IMR-90 (cell line): ENCODE data around the gene ST7. TPM values are rescaled to one million over a fixed set of nuclear protein-coding genes. Genes with fewer than 3 reads are reported as not detected.

Source experiments
- ATAC-seq: fragments of 200-7000 bp; cut with Tn5 transposase; 2 replicates; pipeline ENCODE4 v1.9.1; 2020; ENCODE audit warnings: low read depth, mild to moderate bottlenecking, moderate library complexity
- BruUV-seq: library from RNA; stranded (reverse); fragments of 400-500 nt; replicated peaks from 2 replicates; lab custom pipeline; 2021; lab: Mats Ljungman, UMichigan
- CTCF ChIA-PET: fragments of 300-600 bp; formaldehyde crosslinking; extraction: SDS; loops from one replicate; lab custom pipeline; 2021; ENCODE audit warnings: antibody characterized with exemption; lab: Yijun Ruan, JAX
- POLR2A ChIA-PET: fragments of 300-600 bp; sonication (Branson Sonifier 250); formaldehyde crosslinking; loops from one replicate; lab custom pipeline; 2022; ENCODE audit warnings: antibody characterized with exemption; ENCODE audit not compliant: unreplicated experiment; lab: Charles Lee
- DNase-seq: peaks from one replicate; pipeline ENCODE4 v3.0.0; 2013
- H2AFZ ChIP-seq: replicated peaks from 2 replicates; pipeline ENCODE3; 2013; ENCODE audit warnings: low read length, mild to moderate bottlenecking; ENCODE audit not compliant: poor library complexity
- H2AK5ac ChIP-seq: 2 replicates; pipeline ENCODE4 v1.6.1; 2013; ENCODE audit warnings: low read depth, low read length, inconsistent platforms
- H2AK9ac ChIP-seq: replicated peaks from 2 replicates; pipeline ENCODE3; 2013; ENCODE audit warnings: mild to moderate bottlenecking, low read depth, low read length, moderate library complexity; ENCODE audit not compliant: poor library complexity
- H2BK120ac ChIP-seq: 2 replicates; pipeline ENCODE4 v1.6.1; 2013; ENCODE audit warnings: low read depth, low read length, inconsistent platforms
- H2BK15ac ChIP-seq: 3 replicates; pipeline ENCODE4 v1.6.1; 2013; ENCODE audit warnings: low read depth, low read length, inconsistent platforms
- H2BK20ac ChIP-seq: 2 replicates; pipeline ENCODE4 v1.6.1; 2013; ENCODE audit warnings: low read depth, mild to moderate bottlenecking, inconsistent platforms, low read length, moderate library complexity
- H2BK5ac ChIP-seq: 2 replicates; pipeline ENCODE4 v1.6.1; 2013; ENCODE audit warnings: mild to moderate bottlenecking, low read depth, low read length, inconsistent platforms; ENCODE audit not compliant: poor library complexity, severe bottlenecking
- H3K14ac ChIP-seq: replicated peaks from 2 replicates; pipeline ENCODE4 v1.6.1; 2013; ENCODE audit warnings: low read depth, low read length, inconsistent platforms
- H3K18ac ChIP-seq: 2 replicates; pipeline ENCODE4 v1.6.1; 2013; ENCODE audit warnings: low read depth, low read length, control low read depth
- H3K23ac ChIP-seq: 2 replicates; pipeline ENCODE4 v1.6.1; 2013; ENCODE audit warnings: low read depth, low read length, inconsistent platforms
- H3K27ac ChIP-seq: 2 replicates; pipeline ENCODE4 v1.5.1; 2013; ENCODE audit warnings: mild to moderate bottlenecking, control low read depth, low read length; ENCODE audit not compliant: insufficient read depth
- H3K27me3 ChIP-seq: 2 replicates; pipeline ENCODE4 v1.6.1; 2013; ENCODE audit warnings: low read length; ENCODE audit not compliant: control insufficient read depth, insufficient read depth
- H3K36me3 ChIP-seq: 2 replicates; pipeline ENCODE4 v1.6.1; 2013; ENCODE audit warnings: low read length, mixed read lengths; ENCODE audit not compliant: control insufficient read depth, insufficient read depth
- H3K4ac ChIP-seq: 2 replicates; pipeline ENCODE4 v1.6.1; 2013; ENCODE audit warnings: low read depth, low read length, inconsistent platforms
- H3K4me1 ChIP-seq: 2 replicates; pipeline ENCODE4 v1.6.1; 2013; ENCODE audit warnings: low read length, mixed read lengths; ENCODE audit not compliant: control insufficient read depth, insufficient read depth
- H3K4me2 ChIP-seq: 2 replicates; pipeline ENCODE4 v1.6.1; 2013; ENCODE audit warnings: low read depth, mild to moderate bottlenecking, control low read depth, low read length, moderate library complexity
- H3K4me3 ChIP-seq: 2 replicates; pipeline ENCODE4 v1.5.1; 2013; ENCODE audit warnings: low read depth, mild to moderate bottlenecking, control low read depth, low read length, moderate library complexity; ENCODE audit not compliant: insufficient read depth
- H3K56ac ChIP-seq: 2 replicates; pipeline ENCODE4 v1.6.1; 2013; ENCODE audit warnings: low read length, inconsistent platforms; ENCODE audit not compliant: insufficient read depth; ENCODE audit errors: extremely low read depth
- H3K79me1 ChIP-seq, 2 experiments: 2 replicates each; pipeline ENCODE4 v1.6.1; 2013; ENCODE audit warnings: low read length in 2 of 2, inconsistent platforms in 1 of 2, low read depth in 1 of 2
- H3K9ac ChIP-seq: 2 replicates; pipeline ENCODE4 v1.6.1; 2013; ENCODE audit warnings: low read depth, low read length, control low read depth
- H3K9me1 ChIP-seq: 2 replicates; pipeline ENCODE4 v1.6.1; 2013; ENCODE audit warnings: low read length, inconsistent platforms; ENCODE audit not compliant: insufficient read depth
- H3K9me3 ChIP-seq: 2 replicates; pipeline ENCODE4 v1.6.1; 2013; ENCODE audit warnings: low read length; ENCODE audit not compliant: control insufficient read depth, insufficient read depth
- H4K20me1 ChIP-seq: 2 replicates; pipeline ENCODE4 v1.6.1; 2013; ENCODE audit warnings: low read length, inconsistent platforms; ENCODE audit not compliant: insufficient read depth
- H4K5ac ChIP-seq: 2 replicates; pipeline ENCODE4 v1.6.1; 2013; ENCODE audit warnings: mild to moderate bottlenecking, low read depth, low read length, control low read depth
- H4K8ac ChIP-seq, 2 experiments: 2 replicates each; pipeline ENCODE4 v1.6.1; 2013; ENCODE audit warnings: low read depth in 2 of 2, low read length in 2 of 2, control low read depth in 1 of 2, inconsistent platforms in 1 of 2
- H4K91ac ChIP-seq: 2 replicates; pipeline ENCODE4 v1.6.1; 2013; ENCODE audit warnings: low read depth, low read length, inconsistent platforms; ENCODE audit not compliant: insufficient read depth
- BHLHE40 ChIP-seq: fragments of 150-350 bp; IDR thresholded peaks from 2 replicates; pipeline ENCODE4 v1.6.1; 2016; ENCODE audit warnings: mild to moderate bottlenecking, low read depth, low read length
- CEBPB ChIP-seq: IDR thresholded peaks from 2 replicates; pipeline ENCODE4 v1.6.1; 2012; ENCODE audit warnings: low read depth, low read length, improper control_type of control experiment
- CHD1 ChIP-seq: IDR thresholded peaks from 2 replicates; pipeline ENCODE4 v1.6.1; 2012; ENCODE audit warnings: low read depth, low read length, improper control_type of control experiment
- FOS ChIP-seq: fragments of 150-350 bp; IDR thresholded peaks from 2 replicates; pipeline ENCODE4 v1.6.1; 2016; ENCODE audit warnings: low read depth, low read length
- MAFK ChIP-seq: IDR thresholded peaks from 2 replicates; pipeline ENCODE4 v1.6.1; 2012; ENCODE audit warnings: low read depth, low read length, improper control_type of control experiment
- MAZ ChIP-seq: IDR thresholded peaks from 2 replicates; pipeline ENCODE4 v1.6.1; 2012; ENCODE audit warnings: low read depth, mild to moderate bottlenecking, low read length, improper control_type of control experiment, moderate library complexity, borderline replicate concordance
- MXI1 ChIP-seq: IDR thresholded peaks from 2 replicates; pipeline ENCODE4 v1.6.1; 2012; ENCODE audit warnings: low read depth, mild to moderate bottlenecking, low read length, moderate library complexity, borderline replicate concordance
- NFE2L2 ChIP-seq: fragments of 150-350 bp; IDR thresholded peaks from 2 replicates; pipeline ENCODE4 v1.6.1; 2016; ENCODE audit warnings: low read depth, mild to moderate bottlenecking, low read length
- POLR2A ChIP-seq: IDR thresholded peaks from 2 replicates; pipeline ENCODE4 v1.6.1; 2012; ENCODE audit warnings: mild to moderate bottlenecking, low read depth, low read length
- RAD21 ChIP-seq: IDR thresholded peaks from 2 replicates; pipeline ENCODE4 v1.6.1; 2012; ENCODE audit warnings: low read length, improper control_type of control experiment
- RCOR1 ChIP-seq: IDR thresholded peaks from 2 replicates; pipeline ENCODE4 v1.6.1; 2012; ENCODE audit warnings: mild to moderate bottlenecking, low read length, improper control_type of control experiment; ENCODE audit not compliant: insufficient replicate concordance
- RFX5 ChIP-seq: IDR thresholded peaks from 2 replicates; pipeline ENCODE4 v1.8.0; 2012; ENCODE audit warnings: low read depth, mild to moderate bottlenecking, low read length, moderate library complexity
- SMC3 ChIP-seq: fragments of 150-350 bp; IDR thresholded peaks from 2 replicates; pipeline ENCODE4 v1.6.1; 2016; ENCODE audit warnings: low read depth, mild to moderate bottlenecking, antibody characterized with exemption, low read length, moderate library complexity
- WGBS, 2 experiments: methylation state at CpG; one replicate each; pipeline versions ENCODE4 v1.1.5 to v1.1.7; 2013; ENCODE audit warnings: missing lambda C conversion rate in 2 of 2; ENCODE audit not compliant: insufficient read length in 1 of 2; ENCODE audit errors: extremely low coverage in 2 of 2; 5-methylcytosine and 5-hydroxymethylcytosine counted together
- dilution Hi-C: fragments of 300-500 bp; cut with HindIII; formaldehyde crosslinking; loops from one replicate; pipeline ENCODE4 v1.14.3; 2018; ENCODE audit warnings: low sequenced_read_pairs; ENCODE audit not compliant: unreplicated experiment
- in situ Hi-C: fragments of 300-500 bp; cut with MboI; formaldehyde crosslinking; loops from 3 replicates; pipeline ENCODE4 v1.14.3; 2019; ENCODE audit warnings: low sequenced_read_pairs, inconsistent platforms, mixed read lengths
- intact Hi-C: fragments of 100-400 bp; cut with micrococcal nuclease; formaldehyde crosslinking; loops from 2 replicates; pipeline ENCODE4 v1.10.0; 2022
- polyA plus RNA-seq, 3 experiments: library from polyadenylated mRNA; depleted of rRNA; stranded (reverse); fragments of >200 nt; gene quantifications; 2 replicates each; pipeline ENCODE4 v1.2.3, GENCODE V29; 2012; ENCODE audit warnings: low replicate concordance in 1 of 3
- total RNA-seq: library from RNA; depleted of rRNA; stranded (reverse); fragments of >200 nt; gene quantifications from 2 replicates; pipeline ENCODE4 v1.2.3, GENCODE V29; 2012
- TF ChIP-seq, protein P1 (sequence below): fragments of 150-350 bp; IDR thresholded peaks from 2 replicates; pipeline ENCODE4 v1.6.1; 2016; ENCODE audit warnings: low read depth, mild to moderate bottlenecking, low read length, moderate library complexity, borderline replicate concordance
- TF ChIP-seq, protein P2 (sequence below): fragments of 150-350 bp; IDR thresholded peaks from 2 replicates; pipeline ENCODE4 v1.6.1; 2017; ENCODE audit warnings: mild to moderate bottlenecking, antibody characterized with exemption, low read length, low read depth
- TF ChIP-seq, protein P3 (sequence below): conservative IDR thresholded peaks from 2 replicates; pipeline ENCODE4 v1.5.1; 2012; ENCODE audit warnings: mild to moderate bottlenecking, low read depth, low read length, improper control_type of control experiment

Gene ST7
- total and polyA plus RNA-seq, 2 of the 4 experiments (the other 2 are of a cell fraction), result 18.6 to 26.0 TPM

DNA sequence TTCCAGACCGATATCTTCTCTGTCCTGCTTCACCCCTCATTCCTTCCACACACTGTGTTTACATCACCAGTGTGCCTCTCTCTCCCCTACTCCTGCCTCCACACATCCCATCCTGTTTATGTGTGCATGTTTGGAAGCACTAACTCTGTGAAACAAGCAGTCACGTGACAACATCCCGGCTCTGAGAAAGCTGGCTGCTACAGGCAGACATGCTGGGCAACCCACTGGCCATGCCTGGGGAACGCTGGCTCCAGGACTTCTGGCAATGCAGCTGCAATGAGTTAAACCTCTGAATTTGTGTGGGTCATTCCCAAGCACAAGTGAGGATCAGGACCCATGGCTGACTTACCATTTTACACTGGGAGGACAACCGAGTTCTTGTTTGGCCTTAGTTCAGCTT lies 295.5 kb downstream of the ST7 start:
- peak overlapping the region; percentile 96 for H3K14ac ChIP-seq
- intact Hi-C loops (no loop called here), in situ Hi-C loops (no loop called here), dilution Hi-C loops (no loop called here)
- WGBS, 2 experiments, result 21% methylated on average over 2 of the region's 5 CpGs; no CpG with 5 or more reads in 1 of the 2 experiments
- peak overlapping the region; percentile 97 for H2BK5ac ChIP-seq
- DNase-seq (peak; percentile 71), ATAC-seq (peak; percentile 56)
- peak overlapping the region; percentile 88 for H2AFZ ChIP-seq
- peaks cover 23% of the 10 kb centered on the region for H3K9me1 ChIP-seq
- TF ChIP-seq, protein P1, sequence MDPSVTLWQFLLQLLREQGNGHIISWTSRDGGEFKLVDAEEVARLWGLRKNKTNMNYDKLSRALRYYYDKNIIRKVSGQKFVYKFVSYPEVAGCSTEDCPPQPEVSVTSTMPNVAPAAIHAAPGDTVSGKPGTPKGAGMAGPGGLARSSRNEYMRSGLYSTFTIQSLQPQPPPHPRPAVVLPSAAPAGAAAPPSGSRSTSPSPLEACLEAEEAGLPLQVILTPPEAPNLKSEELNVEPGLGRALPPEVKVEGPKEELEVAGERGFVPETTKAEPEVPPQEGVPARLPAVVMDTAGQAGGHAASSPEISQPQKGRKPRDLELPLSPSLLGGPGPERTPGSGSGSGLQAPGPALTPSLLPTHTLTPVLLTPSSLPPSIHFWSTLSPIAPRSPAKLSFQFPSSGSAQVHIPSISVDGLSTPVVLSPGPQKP, result no peak
- TF ChIP-seq MXI1 (no peak), MAFK (no peak), SMC3 (no peak), BHLHE40 (peak; percentile 72), POLR2A (no peak), RAD21 (no peak), RCOR1 (no peak), CEBPB (no peak), NFE2L2 (no peak), RFX5 (no peak), CHD1 (no peak), MAZ (no peak), FOS (no peak)
- TF ChIP-seq, protein P2, sequence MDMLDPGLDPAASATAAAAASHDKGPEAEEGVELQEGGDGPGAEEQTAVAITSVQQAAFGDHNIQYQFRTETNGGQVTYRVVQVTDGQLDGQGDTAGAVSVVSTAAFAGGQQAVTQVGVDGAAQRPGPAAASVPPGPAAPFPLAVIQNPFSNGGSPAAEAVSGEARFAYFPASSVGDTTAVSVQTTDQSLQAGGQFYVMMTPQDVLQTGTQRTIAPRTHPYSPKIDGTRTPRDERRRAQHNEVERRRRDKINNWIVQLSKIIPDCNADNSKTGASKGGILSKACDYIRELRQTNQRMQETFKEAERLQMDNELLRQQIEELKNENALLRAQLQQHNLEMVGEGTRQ, result peak; percentile 82
- TF ChIP-seq, protein P3, sequence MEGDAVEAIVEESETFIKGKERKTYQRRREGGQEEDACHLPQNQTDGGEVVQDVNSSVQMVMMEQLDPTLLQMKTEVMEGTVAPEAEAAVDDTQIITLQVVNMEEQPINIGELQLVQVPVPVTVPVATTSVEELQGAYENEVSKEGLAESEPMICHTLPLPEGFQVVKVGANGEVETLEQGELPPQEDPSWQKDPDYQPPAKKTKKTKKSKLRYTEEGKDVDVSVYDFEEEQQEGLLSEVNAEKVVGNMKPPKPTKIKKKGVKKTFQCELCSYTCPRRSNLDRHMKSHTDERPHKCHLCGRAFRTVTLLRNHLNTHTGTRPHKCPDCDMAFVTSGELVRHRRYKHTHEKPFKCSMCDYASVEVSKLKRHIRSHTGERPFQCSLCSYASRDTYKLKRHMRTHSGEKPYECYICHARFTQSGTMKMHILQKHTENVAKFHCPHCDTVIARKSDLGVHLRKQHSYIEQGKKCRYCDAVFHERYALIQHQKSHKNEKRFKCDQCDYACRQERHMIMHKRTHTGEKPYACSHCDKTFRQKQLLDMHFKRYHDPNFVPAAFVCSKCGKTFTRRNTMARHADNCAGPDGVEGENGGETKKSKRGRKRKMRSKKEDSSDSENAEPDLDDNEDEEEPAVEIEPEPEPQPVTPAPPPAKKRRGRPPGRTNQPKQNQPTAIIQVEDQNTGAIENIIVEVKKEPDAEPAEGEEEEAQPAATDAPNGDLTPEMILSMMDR, result no peak
- peak overlapping the region; percentile 21; the same call in 1 of the 2 replicates for H3K9ac ChIP-seq
- POLR2A ChIA-PET, result interaction anchor here (0.6 to 0.7 kb wide), 3 partner anchors 10 to 433 kb away, joined by 3 to 30 read pairs (median 4); no protein-coding TSS in a partner anchor
- H4K8ac ChIP-seq, result peak overlapping the region; percentile 14 to 98; a peak in 3 of 4 replicates
- H4K5ac ChIP-seq, result peak overlapping the region; percentile 94
- H4K91ac ChIP-seq, result peak overlapping the region; percentile 98
- H2BK15ac ChIP-seq, result peak overlapping the region; percentile 56; the same call in 2 of the 3 replicates
- no peaks in the 10 kb centered on the region for H3K79me1 ChIP-seq
- no peak overlapping the region for H3K4me2 ChIP-seq
- CTCF ChIA-PET, result no interaction called here
- H2AK9ac ChIP-seq, result peak overlapping the region; percentile 85
- peak overlapping the region; percentile 98 for H2BK120ac ChIP-seq
- peak overlapping the region; percentile 89; the same call in 1 of the 2 replicates for H3K23ac ChIP-seq
- H3K4me3 ChIP-seq, result no peak overlapping the region
- no TSS peak for BruUV-seq
- H3K27me3 ChIP-seq, result no peaks in the 10 kb centered on the region
- peak overlapping the region; percentile 82; the same call in 1 of the 2 replicates for H2AK5ac ChIP-seq
- H3K4me1 ChIP-seq, result peaks cover 26% of the 10 kb centered on the region
- no peaks in the 10 kb centered on the region for H3K9me3 ChIP-seq
- H3K36me3 ChIP-seq, result no peaks in the 10 kb centered on the region
- H4K20me1 ChIP-seq, result no peaks in the 10 kb centered on the region
- peak overlapping the region; percentile 68; the same call in 1 of the 2 replicates for H3K56ac ChIP-seq
- peak overlapping the region; percentile 98 for H3K4ac ChIP-seq
- H3K18ac ChIP-seq, result peak overlapping the region; percentile 93
- peak overlapping the region; percentile 78; the same call in 1 of the 2 replicates for H3K27ac ChIP-seq
- H2BK20ac ChIP-seq, result peak overlapping the region; percentile 79
